ENCODE data around the gene IGF1R. TPM values are rescaled to one million over a fixed set of nuclear protein-coding genes. Genes with fewer than 3 reads are reported as not detected.

Gene IGF1R
- total RNA-seq, 1 experiment from 2014 or later = 16.3 TPM

DNA sequence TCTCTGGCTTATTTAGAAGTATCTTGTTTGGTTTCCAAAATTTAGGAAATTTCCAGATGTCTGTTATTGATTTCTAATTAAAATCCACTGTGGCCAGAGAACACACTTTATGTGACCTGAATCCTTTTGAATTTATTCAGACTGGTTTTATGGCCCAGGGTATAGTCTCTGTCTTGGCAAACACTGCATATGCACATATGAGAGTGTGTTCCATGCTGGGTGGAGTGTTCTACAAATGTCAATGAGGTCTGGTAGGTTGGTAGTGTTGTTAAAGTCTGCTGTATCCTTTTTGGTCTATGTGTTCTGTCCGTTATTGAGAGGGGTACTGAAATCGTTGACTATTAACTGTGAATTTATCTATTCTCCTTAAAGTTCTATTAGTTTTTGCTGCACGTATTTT lies 329.1 kb downstream of the IGF1R start:
- CTCF ChIA-PET = no interaction called here
- TF ChIP-seq ZFX (IDR thresholded peaks at IDR 0.05) (no peak), CTCF (IDR thresholded peaks at IDR 0.05 in 2 of 3, conservative IDR thresholded peaks at IDR 0.05 in 1 of 3; ENCODE audit: borderline replicate concordance in 1 of 3, insufficient read depth in 1 of 3, low read depth in 2 of 3, low read length in 2 of 3) (no peak), EZH2 (IDR thresholded peaks at IDR 0.05) (no peak)
- no peak overlapping the region for H3K4me2 ChIP-seq (ENCODE audit: low read length)
- H3K36me3 ChIP-seq (ENCODE audit: control insufficient read depth in 1 of 2, insufficient read depth in 2 of 2, low read length in 2 of 2) = no peaks in the 10 kb centered on the region
- no peaks in the 10 kb centered on the region for H4K20me1 ChIP-seq (ENCODE audit: insufficient read depth)
- H2AFZ ChIP-seq (ENCODE audit: low read depth, low read length, poor library complexity, severe bottlenecking) = no peak overlapping the region
- RAD21 ChIA-PET (ENCODE audit: low non-redundant PET in 1 of 2, low total read pairs in 2 of 2, uncharacterized antibody in 2 of 2, unreplicated experiment in 2 of 2) = no interaction called here
- H3K9me2 ChIP-seq (ENCODE audit: insufficient read depth) = no peaks in the 10 kb centered on the region
- no peaks in the 10 kb centered on the region for H3K27me3 ChIP-seq (ENCODE audit: insufficient read depth, low read length)
- H3K9ac ChIP-seq (ENCODE audit: low read length) = no peak overlapping the region
- no peak overlapping the region for H3K27ac ChIP-seq (ENCODE audit: low read depth, low read length)
- no peaks in the 10 kb centered on the region for H3K9me3 ChIP-seq (ENCODE audit: control insufficient read depth in 1 of 2, insufficient read depth in 1 of 2, low read depth in 1 of 2, low read length in 2 of 2)
- POLR2A ChIA-PET = no interaction called here
- H3K79me2 ChIP-seq (ENCODE audit: insufficient read depth, low read length) = no peaks in the 10 kb centered on the region
- H3K4me1 ChIP-seq (ENCODE audit: control insufficient read depth in 1 of 2, insufficient read depth in 2 of 2, low read length in 2 of 2) = no peaks in the 10 kb centered on the region
- BruUV-seq (replicated peaks) = no TSS peak
- ATAC-seq = no peak
- no peak overlapping the region for H3K4me3 ChIP-seq (replicated peaks in 1 of 2; ENCODE audit: low read depth in 1 of 2, low read length in 2 of 2)
- DNase-seq (ENCODE audit: low read depth, low spot score) = no peak
- intact Hi-C loops (cut with micrococcal nuclease) = no loop called here

DNA sequence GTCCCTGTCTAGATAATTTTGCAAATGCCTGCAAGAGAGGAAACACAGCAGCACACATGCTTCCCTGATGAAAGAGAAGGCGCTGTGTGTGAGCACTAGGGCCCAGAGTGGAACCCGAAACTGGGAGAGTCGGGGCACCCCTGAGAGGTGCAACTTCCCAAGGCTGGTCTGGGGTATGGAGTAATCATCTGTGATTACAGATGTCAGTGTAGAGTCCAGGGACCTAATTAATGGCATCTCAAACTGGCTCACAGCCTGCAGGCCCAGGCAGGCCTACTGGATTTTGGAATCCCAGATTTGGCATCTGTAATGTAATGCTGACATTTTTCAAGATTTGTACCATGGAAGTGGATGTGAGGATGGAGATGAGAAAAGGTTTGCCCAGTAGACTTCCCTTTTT lies 329.8 kb downstream of the IGF1R start:
- peaks cover 0 to 2% of the 10 kb centered on the region in 2 experiments; a peak in 2 of 4 replicates for H3K4me1 ChIP-seq (ENCODE audit: control insufficient read depth in 1 of 2, insufficient read depth in 2 of 2, low read length in 2 of 2)
- RAD21 ChIA-PET (ENCODE audit: low non-redundant PET in 1 of 2, low total read pairs in 2 of 2, uncharacterized antibody in 2 of 2, unreplicated experiment in 2 of 2) = no interaction called here
- ATAC-seq = no peak
- H3K79me2 ChIP-seq (ENCODE audit: insufficient read depth, low read length) = no peaks in the 10 kb centered on the region
- H3K27ac ChIP-seq (ENCODE audit: low read depth, low read length) = no peak overlapping the region
- no peak overlapping the region for H2AFZ ChIP-seq (ENCODE audit: low read depth, low read length, poor library complexity, severe bottlenecking)
- H3K4me3 ChIP-seq (replicated peaks in 1 of 2; ENCODE audit: low read depth in 1 of 2, low read length in 2 of 2) = no peak overlapping the region
- no peak overlapping the region for H3K4me2 ChIP-seq (ENCODE audit: low read length)
- no peak overlapping the region for H3K9ac ChIP-seq (ENCODE audit: low read length)
- H3K9me3 ChIP-seq (ENCODE audit: control insufficient read depth in 1 of 2, insufficient read depth in 1 of 2, low read depth in 1 of 2, low read length in 2 of 2) = no peaks in the 10 kb centered on the region
- POLR2A ChIA-PET = no interaction called here
- CTCF ChIA-PET = no interaction called here
- H4K20me1 ChIP-seq (ENCODE audit: insufficient read depth) = no peaks in the 10 kb centered on the region
- DNase-seq (ENCODE audit: low read depth, low spot score) = no peak
- intact Hi-C loops (cut with micrococcal nuclease) = no loop called here
- no TSS peak for BruUV-seq (replicated peaks)
- H3K9me2 ChIP-seq (ENCODE audit: insufficient read depth) = no peaks in the 10 kb centered on the region
- no peaks in the 10 kb centered on the region for H3K27me3 ChIP-seq (ENCODE audit: insufficient read depth, low read length)
- no peaks in the 10 kb centered on the region for H3K36me3 ChIP-seq (ENCODE audit: control insufficient read depth in 1 of 2, insufficient read depth in 2 of 2, low read length in 2 of 2)
- TF ChIP-seq, protein P1, sequence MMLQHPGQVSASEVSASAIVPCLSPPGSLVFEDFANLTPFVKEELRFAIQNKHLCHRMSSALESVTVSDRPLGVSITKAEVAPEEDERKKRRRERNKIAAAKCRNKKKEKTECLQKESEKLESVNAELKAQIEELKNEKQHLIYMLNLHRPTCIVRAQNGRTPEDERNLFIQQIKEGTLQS (IDR thresholded peaks at IDR 0.05) = no peak
- TF ChIP-seq FOSL1 (IDR thresholded peaks at IDR 0.05; ENCODE audit: low read depth) (no peak), EGR1 (IDR thresholded peaks at IDR 0.05; ENCODE audit: low read depth) (no peak), ZBTB33 (IDR thresholded peaks at IDR 0.05; ENCODE audit: extremely low read depth, insufficient replicate concordance, low read length) (no peak), SRF (IDR thresholded peaks at IDR 0.05; ENCODE audit: low read depth) (no peak), POLR2A (IDR thresholded peaks at IDR 0.05; ENCODE audit: borderline replicate concordance, extremely low read depth, insufficient read depth, insufficient read length) (no peak), ZNF274 (IDR thresholded peaks at IDR 0.05; ENCODE audit: low read depth, low read length) (no peak), TCF7L2 (IDR thresholded peaks at IDR 0.05; ENCODE audit: borderline replicate concordance, extremely low read depth, insufficient read depth, insufficient read length) (no peak), ZFX (IDR thresholded peaks at IDR 0.05) (no peak), CEBPB (IDR thresholded peaks at IDR 0.05; ENCODE audit: low read depth) (no peak), SIN3A (IDR thresholded peaks at IDR 0.05; ENCODE audit: low read depth) (no peak), JUND (IDR thresholded peaks at IDR 0.05) (no peak), REST (IDR thresholded peaks at IDR 0.05; ENCODE audit: low read depth) (no peak)
